A673 (cell line): ENCODE measurements around the gene HCLS1. TPM values are rescaled to one million over a fixed set of nuclear protein-coding genes. Genes with fewer than 3 reads are reported as not detected.
A peak's percentile ranks its signal among the peaks of the same experiment; 100 is the strongest.

Experiments
- BruUV-seq: library from RNA; stranded (reverse); fragments of 400-500 nt; replicated peaks from 2 replicates; lab custom pipeline; 2021; lab: Mats Ljungman, UMichigan
- CTCF ChIA-PET: fragments of 300-600 bp; sonication (Branson Sonifier 250); formaldehyde crosslinking; loops from one replicate; lab custom pipeline; 2022; ENCODE audit warnings: antibody characterized with exemption; lab: Charles Lee
- POLR2A ChIA-PET: fragments of 300-600 bp; sonication (Branson Sonifier 250); formaldehyde crosslinking; loops from one replicate; lab custom pipeline; 2022; ENCODE audit warnings: antibody characterized with exemption; ENCODE audit not compliant: low non-redundant PET; lab: Charles Lee
- DNase-seq: peaks from one replicate; pipeline ENCODE4 v3.0.0-alpha.2; 2015; ENCODE audit warnings: low spot score
- H3K27ac ChIP-seq: fragments of 200-600 bp; sonication (generic); 2 replicates; pipeline ENCODE4 v1.5.1; 2016; ENCODE audit warnings: mixed run types, low read depth, mild to moderate bottlenecking, mixed read lengths, antibody characterized with exemption, low read length; ENCODE audit not compliant: poor library complexity, severe bottlenecking
- H3K27me3 ChIP-seq: fragments of 200-600 bp; sonication (generic); replicated peaks from 2 replicates; pipeline ENCODE4 v1.6.1; 2017; ENCODE audit warnings: mixed run types, low read depth, mild to moderate bottlenecking, mixed read lengths, antibody characterized with exemption, low read length; ENCODE audit not compliant: insufficient read depth, poor library complexity
- H3K36me3 ChIP-seq: fragments of 200-600 bp; sonication (generic); 2 replicates; pipeline ENCODE4 v1.6.1; 2016; ENCODE audit warnings: mixed run types, mild to moderate bottlenecking, mixed read lengths, antibody characterized with exemption, low read length; ENCODE audit not compliant: insufficient read depth, poor library complexity, severe bottlenecking
- H3K4me1 ChIP-seq: fragments of 200-600 bp; sonication (generic); 2 replicates; pipeline ENCODE4 v1.6.1; 2017; ENCODE audit warnings: mixed run types, mild to moderate bottlenecking, mixed read lengths, antibody characterized with exemption, low read length; ENCODE audit not compliant: insufficient read depth, poor library complexity, severe bottlenecking
- H3K4me3 ChIP-seq: fragments of 200-600 bp; sonication (generic); 2 replicates; pipeline ENCODE4 v1.5.1; 2016; ENCODE audit warnings: low read depth, mixed run types, mild to moderate bottlenecking, mixed read lengths, low read length; ENCODE audit not compliant: poor library complexity, severe bottlenecking
- H3K9me3 ChIP-seq: fragments of 200-600 bp; sonication (generic); 2 replicates; pipeline ENCODE4 v1.6.1; 2016; ENCODE audit warnings: mixed run types, low read depth, mild to moderate bottlenecking, mixed read lengths, antibody characterized with exemption, low read length; ENCODE audit not compliant: poor library complexity, severe bottlenecking
- CTCF ChIP-seq: fragments of 300-800, 200-600 bp; sonication (generic); conservative IDR thresholded peaks from 2 replicates; pipeline ENCODE4 v1.5.1; 2017; ENCODE audit warnings: low read depth, mild to moderate bottlenecking, antibody characterized with exemption, low read length, moderate library complexity, mixed read lengths
- EZH2 ChIP-seq: fragments of 200-600 bp; sonication (generic); IDR thresholded peaks from 2 replicates; pipeline ENCODE4 v1.6.1; 2017; ENCODE audit warnings: borderline replicate concordance, low read depth, mild to moderate bottlenecking, mixed read lengths, antibody characterized with exemption, low read length; ENCODE audit not compliant: poor library complexity, severe bottlenecking
- intact Hi-C: fragments of 100-400 bp; cut with micrococcal nuclease; formaldehyde crosslinking; loops from one replicate; pipeline ENCODE4 v1.10.0; 2022; ENCODE audit not compliant: unreplicated experiment
- total RNA-seq: library from RNA; stranded (reverse); gene quantifications from 2 replicates; pipeline ENCODE4 v1.2.3, GENCODE V29; 2021

Gene HCLS1
- total RNA-seq, 1 experiment from 2014 or later = 96.9 TPM

DNA sequence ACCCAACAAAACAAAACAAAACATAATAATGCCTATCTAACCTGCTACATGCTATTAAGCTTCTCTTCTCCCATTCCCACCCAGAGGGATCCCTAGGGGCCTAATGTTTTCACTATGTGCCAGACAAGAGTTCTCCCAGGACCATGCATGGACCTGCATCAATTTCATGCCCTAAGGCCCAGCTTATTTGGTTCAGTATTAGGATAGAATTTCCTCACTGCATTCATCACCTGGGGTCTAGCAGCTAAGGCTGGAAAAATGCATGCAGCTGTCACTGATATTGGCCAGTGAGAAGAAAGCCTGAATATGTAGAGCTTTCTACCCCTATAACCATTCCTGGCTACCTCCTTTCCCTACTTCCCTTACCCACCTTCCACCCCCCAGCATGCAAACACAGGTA lies 2.0 kb upstream of the HCLS1 start:
- ChIA-PET CTCF (no interaction called here), POLR2A (interaction anchor here (0.6 kb wide), 1 partner anchor 8 kb away, joined by 5 read pairs; no protein-coding TSS in a partner anchor)
- no TSS peak for BruUV-seq
- peaks cover 25% of the 10 kb centered on the region for H3K4me1 ChIP-seq
- no peak for DNase-seq
- no peak overlapping the region for H3K4me3 ChIP-seq
- H3K9me3 ChIP-seq = no peaks in the 10 kb centered on the region
- TF ChIP-seq CTCF (no peak), EZH2 (no peak)
- intact Hi-C loops = no loop called here
- no peak overlapping the region for H3K27ac ChIP-seq
- H3K36me3 ChIP-seq = peaks cover 13% of the 10 kb centered on the region
- H3K27me3 ChIP-seq = no peaks in the 10 kb centered on the region

- POLR2A ChIA-PET = interaction anchor here (0.9 kb wide), 1 partner anchor 16 kb away, joined by 3 read pairs; no protein-coding TSS in a partner anchor
- peak overlapping the region; percentile 89 for H3K27ac ChIP-seq
- H3K4me1 ChIP-seq = peaks cover 25% of the 10 kb centered on the region
- intact Hi-C loops = no loop called here
- no peak for DNase-seq
- TF ChIP-seq EZH2 = no peak
- TF ChIP-seq CTCF = no peak
- BruUV-seq = no TSS peak
- CTCF ChIA-PET = no interaction called here
- H3K4me3 ChIP-seq = peak overlapping the region; percentile 49
- peaks cover 9% of the 10 kb centered on the region for H3K36me3 ChIP-seq
- no peaks in the 10 kb centered on the region for H3K9me3 ChIP-seq
- H3K27me3 ChIP-seq = no peaks in the 10 kb centered on the region
These were observed 673 bp upstream of the HCLS1 start for GRCh38 chr3:121661376-121661775.

- H3K27ac ChIP-seq = peak overlapping the region; percentile 89
- no peak for DNase-seq
- TF ChIP-seq CTCF (no peak), EZH2 (no peak)
- H3K4me1 ChIP-seq = peaks cover 25% of the 10 kb centered on the region
- no peaks in the 10 kb centered on the region for H3K27me3 ChIP-seq
- peaks cover 8% of the 10 kb centered on the region for H3K36me3 ChIP-seq
- peak overlapping the region; percentile 49 for H3K4me3 ChIP-seq
- no TSS peak for BruUV-seq
- H3K9me3 ChIP-seq = no peaks in the 10 kb centered on the region
- ChIA-PET POLR2A (no interaction called here), CTCF (no interaction called here)
- intact Hi-C loops = no loop called here
These were observed 1.1 kb downstream of the HCLS1 start for GRCh38 chr3:121659586-121659985.
